GM12878 (cell line): ENCODE data around the gene XIAP.

Source experiments
- EP300 ChIP-seq, 2 experiments: fragments of 150-350 bp in 1 of 2; IDR thresholded peaks; 2 replicates each; pipeline ENCODE4 v1.6.1; 2011 to 2012; ENCODE audit warnings: low read depth in 2 of 2, low read length in 2 of 2, borderline replicate concordance in 1 of 2, improper control_type of control experiment in 1 of 2, inconsistent platforms in 1 of 2; ENCODE audit not compliant: control insufficient read depth in 1 of 2
- RCOR1 ChIP-seq: conservative IDR thresholded peaks from 2 replicates; pipeline ENCODE4 v1.6.1; 2012; ENCODE audit warnings: low read depth, low read length, improper control_type of control experiment
- WRNIP1 ChIP-seq: IDR thresholded peaks from 2 replicates; pipeline ENCODE4 v1.6.1; 2011; ENCODE audit warnings: low read depth, low read length, improper control_type of control experiment, borderline replicate concordance
- TF ChIP-seq, protein P1 (sequence below), 3 experiments: IDR thresholded peaks in 2 of 3; conservative IDR thresholded peaks in 1 of 3; 2 replicates each; pipeline ENCODE4 v1.5.1; 2011; ENCODE audit warnings: low read depth in 3 of 3, low read length in 3 of 3, mild to moderate bottlenecking in 3 of 3, control low read depth in 2 of 3, moderate library complexity in 2 of 3, inconsistent platforms in 1 of 3, mixed read lengths in 1 of 3; ENCODE audit not compliant: control insufficient read depth in 2 of 3, insufficient read depth in 1 of 3; ENCODE audit errors: extremely low read depth in 1 of 3

DNA sequence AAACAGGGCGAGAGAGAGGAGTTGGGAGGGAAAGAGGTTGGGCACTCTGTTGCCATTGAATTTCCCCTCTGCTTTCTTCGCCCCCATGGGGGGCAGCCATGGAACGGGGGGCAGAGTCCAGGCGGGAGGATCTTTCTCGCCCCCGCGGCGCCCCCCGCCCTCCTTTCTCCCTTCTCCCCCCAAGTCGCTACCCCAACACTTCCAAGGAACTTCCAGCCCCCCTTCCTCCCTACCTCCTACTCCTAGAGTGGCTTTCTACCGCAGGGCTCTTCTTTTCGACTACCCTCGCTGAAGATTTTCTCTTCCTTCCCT lies 101.1 kb downstream of the XIAP start:
- TF ChIP-seq, protein P1, sequence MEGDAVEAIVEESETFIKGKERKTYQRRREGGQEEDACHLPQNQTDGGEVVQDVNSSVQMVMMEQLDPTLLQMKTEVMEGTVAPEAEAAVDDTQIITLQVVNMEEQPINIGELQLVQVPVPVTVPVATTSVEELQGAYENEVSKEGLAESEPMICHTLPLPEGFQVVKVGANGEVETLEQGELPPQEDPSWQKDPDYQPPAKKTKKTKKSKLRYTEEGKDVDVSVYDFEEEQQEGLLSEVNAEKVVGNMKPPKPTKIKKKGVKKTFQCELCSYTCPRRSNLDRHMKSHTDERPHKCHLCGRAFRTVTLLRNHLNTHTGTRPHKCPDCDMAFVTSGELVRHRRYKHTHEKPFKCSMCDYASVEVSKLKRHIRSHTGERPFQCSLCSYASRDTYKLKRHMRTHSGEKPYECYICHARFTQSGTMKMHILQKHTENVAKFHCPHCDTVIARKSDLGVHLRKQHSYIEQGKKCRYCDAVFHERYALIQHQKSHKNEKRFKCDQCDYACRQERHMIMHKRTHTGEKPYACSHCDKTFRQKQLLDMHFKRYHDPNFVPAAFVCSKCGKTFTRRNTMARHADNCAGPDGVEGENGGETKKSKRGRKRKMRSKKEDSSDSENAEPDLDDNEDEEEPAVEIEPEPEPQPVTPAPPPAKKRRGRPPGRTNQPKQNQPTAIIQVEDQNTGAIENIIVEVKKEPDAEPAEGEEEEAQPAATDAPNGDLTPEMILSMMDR (IDR thresholded peaks at IDR 0.05 in 2 of 3, conservative IDR thresholded peaks at IDR 0.05 in 1 of 3; ENCODE audit: control insufficient read depth in 2 of 3, extremely low read depth in 1 of 3, insufficient read depth in 1 of 3, low read depth in 3 of 3, low read length in 3 of 3) = no peak
- TF ChIP-seq WRNIP1 (no peak), RCOR1 (no peak), EP300 (IDR thresholded peaks at IDR 0.05; ENCODE audit: borderline replicate concordance in 1 of 2, control insufficient read depth in 1 of 2, low read depth in 2 of 2, low read length in 2 of 2) (no peak)
